Measurements from ENCODE around the gene HOXA13. TPM values are rescaled to one million over a fixed set of nuclear protein-coding genes. Genes with fewer than 3 reads are reported as not detected.

The HOXA13 gene
- total RNA-seq, 4 donors from 2014 or later, result not detected

DNA sequence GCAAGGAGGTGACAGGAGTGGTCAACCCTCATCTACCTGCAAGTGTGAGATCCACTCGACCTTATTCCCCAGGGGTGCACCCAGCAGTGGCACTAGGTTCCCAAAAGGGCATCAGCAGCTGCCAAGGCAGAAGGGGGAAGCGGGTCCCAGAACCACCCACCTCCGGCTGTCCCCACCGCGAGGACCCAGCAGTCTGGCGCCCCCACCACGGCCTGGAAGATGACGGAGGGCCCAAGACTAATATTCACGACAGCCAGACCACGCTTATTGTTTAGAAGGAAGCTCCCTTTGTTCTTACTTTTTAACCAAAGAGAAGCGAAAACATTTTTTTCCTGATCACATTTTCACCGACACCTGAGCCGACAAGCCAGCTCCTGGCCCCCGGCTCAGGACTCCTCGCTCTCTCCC, 39.1 kb upstream of the HOXA13 start:
- no peak for TF ChIP-seq POLR2A (IDR thresholded peaks at IDR 0.05)
- TF ChIP-seq, protein P1, sequence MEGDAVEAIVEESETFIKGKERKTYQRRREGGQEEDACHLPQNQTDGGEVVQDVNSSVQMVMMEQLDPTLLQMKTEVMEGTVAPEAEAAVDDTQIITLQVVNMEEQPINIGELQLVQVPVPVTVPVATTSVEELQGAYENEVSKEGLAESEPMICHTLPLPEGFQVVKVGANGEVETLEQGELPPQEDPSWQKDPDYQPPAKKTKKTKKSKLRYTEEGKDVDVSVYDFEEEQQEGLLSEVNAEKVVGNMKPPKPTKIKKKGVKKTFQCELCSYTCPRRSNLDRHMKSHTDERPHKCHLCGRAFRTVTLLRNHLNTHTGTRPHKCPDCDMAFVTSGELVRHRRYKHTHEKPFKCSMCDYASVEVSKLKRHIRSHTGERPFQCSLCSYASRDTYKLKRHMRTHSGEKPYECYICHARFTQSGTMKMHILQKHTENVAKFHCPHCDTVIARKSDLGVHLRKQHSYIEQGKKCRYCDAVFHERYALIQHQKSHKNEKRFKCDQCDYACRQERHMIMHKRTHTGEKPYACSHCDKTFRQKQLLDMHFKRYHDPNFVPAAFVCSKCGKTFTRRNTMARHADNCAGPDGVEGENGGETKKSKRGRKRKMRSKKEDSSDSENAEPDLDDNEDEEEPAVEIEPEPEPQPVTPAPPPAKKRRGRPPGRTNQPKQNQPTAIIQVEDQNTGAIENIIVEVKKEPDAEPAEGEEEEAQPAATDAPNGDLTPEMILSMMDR (IDR thresholded peaks at IDR 0.05), result no peak

DNA sequence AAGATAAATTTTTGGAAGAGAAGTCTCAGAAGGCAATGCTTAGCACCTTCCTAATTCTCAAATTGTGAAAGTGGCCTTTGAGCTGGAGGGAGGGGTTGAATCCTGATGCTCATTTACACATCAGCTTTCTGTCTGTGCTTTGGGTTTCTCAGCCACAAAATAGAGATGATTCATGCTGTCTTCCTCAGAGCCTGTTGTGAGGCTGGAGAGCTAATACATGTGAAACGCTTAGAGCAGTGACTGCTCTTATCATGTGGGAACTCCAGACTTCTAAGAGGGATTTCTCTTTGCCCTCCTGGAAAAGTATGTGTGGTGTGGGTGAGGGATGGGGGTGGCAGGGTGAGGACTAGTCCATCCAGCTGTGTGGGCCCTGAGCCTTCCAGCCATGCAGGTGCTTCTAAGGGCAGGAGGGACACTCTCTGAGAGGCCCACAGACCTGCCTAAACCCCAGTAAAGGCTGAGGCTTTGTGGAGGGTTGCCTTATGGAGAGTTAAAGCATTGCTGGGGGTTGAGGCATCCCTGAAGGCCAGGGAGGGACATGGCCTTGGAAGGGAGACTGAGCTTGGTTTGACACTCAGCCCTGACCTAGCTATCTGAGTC, 37.9 kb upstream of the HOXA13 start:
- H3K27me3 ChIP-seq, result peaks cover 4 to 63% of the 10 kb centered on the region in 2 donors
- H3K9me3 ChIP-seq, result no peaks in the 10 kb centered on the region
- no peaks in the 10 kb centered on the region for H3K36me3 ChIP-seq
- no peak overlapping the region for H3K27ac ChIP-seq
- H3K4me1 ChIP-seq, result peaks cover 0 to 30% (median 3%) of the 10 kb centered on the region in 4 donors
- no peak for DNase-seq
- no peak for TF ChIP-seq POLR2A (IDR thresholded peaks at IDR 0.05)
- TF ChIP-seq, protein P1 (IDR thresholded peaks at IDR 0.05), result no peak
- H3K4me3 ChIP-seq, result no peak overlapping the region

More for the DNA sequence above, 39.1 kb upstream of the HOXA13 start:
- H3K4me1 ChIP-seq, result peaks cover 0 to 42% (median 3%) of the 10 kb centered on the region in 4 donors
- DNase-seq, result no peak
- peaks cover 4 to 74% of the 10 kb centered on the region in 2 donors for H3K27me3 ChIP-seq
- no peaks in the 10 kb centered on the region for H3K36me3 ChIP-seq
- H3K9me3 ChIP-seq, result no peaks in the 10 kb centered on the region
- no peak overlapping the region for H3K27ac ChIP-seq
- peak overlapping the region in 1 of 4 donors; percentile 21 for H3K4me3 ChIP-seq

DNA sequence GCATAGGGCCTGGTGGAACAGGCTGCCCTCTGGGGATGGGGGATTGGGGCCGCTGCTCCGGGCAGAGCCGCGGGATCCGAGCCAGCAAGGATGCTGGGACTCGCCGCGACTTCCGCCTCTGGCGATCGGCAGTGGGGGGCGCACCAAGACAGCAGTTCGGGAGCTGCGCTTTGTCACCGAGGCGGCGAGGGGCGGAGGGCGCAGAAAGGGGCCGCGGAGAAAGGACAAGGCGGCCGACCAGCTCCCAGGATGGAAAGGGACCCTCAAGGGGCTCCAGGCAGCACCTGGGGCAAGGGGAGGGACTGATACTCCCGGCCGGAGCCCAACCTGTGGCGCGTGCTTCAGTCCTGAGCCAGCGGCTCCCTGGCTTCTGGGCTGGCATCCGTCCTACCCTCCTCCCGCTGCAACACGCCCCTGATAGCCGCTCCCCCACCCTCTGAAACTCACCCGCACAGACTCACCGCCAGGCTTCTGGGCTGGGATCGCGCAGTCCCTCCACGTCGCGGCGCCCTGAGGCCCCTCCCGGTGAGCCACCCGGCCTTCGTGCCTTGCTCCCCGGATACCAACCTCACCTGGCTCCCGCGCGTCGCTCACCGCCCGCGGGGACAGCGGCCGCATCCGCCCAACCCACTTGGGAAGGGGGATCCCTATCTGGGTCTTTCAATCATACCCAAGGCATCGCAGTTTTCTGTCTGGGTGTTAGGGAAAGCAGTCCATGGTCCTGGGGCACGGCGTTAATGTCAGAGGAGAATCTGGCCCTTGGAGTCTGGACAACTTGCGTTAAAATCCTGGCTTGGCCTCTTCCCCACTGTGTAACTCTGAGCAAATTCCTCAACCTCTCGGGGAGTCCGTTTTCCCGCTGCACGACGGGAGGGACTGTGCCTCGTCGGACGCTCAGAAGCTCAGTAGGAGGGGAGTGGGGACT, 35.8 kb upstream of the HOXA13 start:
- peak in 2 of 3 donors; percentile 59 to 74 for DNase-seq
- TF ChIP-seq POLR2A (IDR thresholded peaks at IDR 0.05), result no peak
- TF ChIP-seq, protein P1 (IDR thresholded peaks at IDR 0.05), result peak in 4 of 6 experiments; percentile 31 to 68 (median 53)
- peaks cover 4 to 41% of the 10 kb centered on the region in 2 donors for H3K27me3 ChIP-seq
- no peaks in the 10 kb centered on the region for H3K9me3 ChIP-seq
- H3K27ac ChIP-seq, result no peak overlapping the region
- peaks cover 0 to 23% (median 3%) of the 10 kb centered on the region in 4 donors for H3K4me1 ChIP-seq
- peak overlapping the region in 3 of 4 donors; percentile 30 to 55 (median 52) for H3K4me3 ChIP-seq
- H3K36me3 ChIP-seq, result no peaks in the 10 kb centered on the region

DNA sequence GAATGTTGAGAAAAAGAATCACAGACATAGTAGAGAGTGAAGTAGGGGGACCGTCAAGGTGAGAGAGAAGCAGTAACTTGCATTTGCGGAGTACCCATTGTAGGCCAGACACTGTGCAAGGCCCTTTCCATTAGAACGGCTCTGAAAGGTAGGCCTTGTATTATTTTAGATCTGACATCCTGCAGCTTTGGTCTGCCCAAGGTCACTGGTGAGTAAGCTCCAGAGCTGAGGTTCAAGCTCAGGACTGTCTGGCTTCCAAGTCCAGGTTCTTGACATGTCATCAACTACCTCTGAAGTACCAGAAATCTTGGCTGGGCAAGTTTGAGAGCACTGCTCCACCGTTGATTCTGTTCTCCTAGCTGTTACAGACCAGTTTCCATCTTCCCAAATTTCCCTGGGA, 29.6 kb upstream of the HOXA13 start:
- H3K27me3 ChIP-seq, result peaks cover 0 to 12% of the 10 kb centered on the region in 2 donors
- no peak overlapping the region for H3K4me3 ChIP-seq
- no peak overlapping the region for H3K27ac ChIP-seq
- TF ChIP-seq POLR2A (IDR thresholded peaks at IDR 0.05), result no peak
- TF ChIP-seq, protein P1 (IDR thresholded peaks at IDR 0.05), result no peak
- no peaks in the 10 kb centered on the region for H3K36me3 ChIP-seq
- no peak for DNase-seq
- no peaks in the 10 kb centered on the region for H3K4me1 ChIP-seq
- H3K9me3 ChIP-seq, result no peaks in the 10 kb centered on the region

DNA sequence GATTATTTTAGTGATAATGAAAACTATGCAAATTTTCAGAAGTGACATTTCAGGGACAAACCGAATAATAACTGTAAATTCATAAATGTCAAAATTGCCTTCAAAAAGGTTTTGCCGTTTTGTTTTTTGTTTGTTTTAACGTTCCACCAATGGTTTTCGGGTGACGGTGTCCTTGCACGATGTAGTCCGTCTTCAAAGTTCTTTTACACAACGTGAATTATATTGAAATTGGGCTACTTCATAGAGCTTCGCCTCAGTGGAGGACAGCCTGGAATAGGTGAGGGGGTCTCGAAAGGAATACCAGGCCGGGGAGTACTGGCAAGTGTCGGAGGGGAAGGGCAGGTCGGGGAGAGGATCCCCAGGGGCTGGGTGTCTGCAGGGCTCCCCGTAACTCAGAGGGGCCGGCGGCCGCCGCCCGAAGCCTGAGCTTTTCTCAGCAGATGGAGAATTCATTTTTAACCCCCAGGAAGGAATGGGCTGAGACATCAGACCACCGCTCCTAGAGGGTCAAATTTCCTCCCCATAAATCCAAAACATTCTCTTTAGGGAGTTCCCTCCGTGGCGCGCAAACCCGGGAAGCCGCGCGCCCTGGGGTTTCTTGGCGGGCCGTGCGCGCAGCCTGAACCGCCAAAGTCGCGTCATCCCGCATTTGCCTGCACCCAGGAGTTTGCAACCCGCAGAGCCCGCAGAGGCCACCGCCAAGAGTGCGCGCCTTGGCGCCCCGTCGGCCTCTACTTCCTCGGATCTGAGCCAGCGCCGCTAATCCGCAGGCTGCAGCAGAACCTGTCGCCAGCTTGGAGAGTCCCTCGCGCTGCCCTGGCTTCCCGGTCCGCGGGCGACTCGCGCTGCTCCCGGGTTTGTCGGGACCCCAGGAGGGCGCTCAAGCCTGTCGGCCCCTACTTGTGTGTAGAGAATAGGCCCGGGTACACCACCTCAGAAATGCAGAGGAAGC, 25.4 kb upstream of the HOXA13 start:
- Histone ChIP-seq H3K4me3 (no peak overlapping the region), H3K27ac (no peak overlapping the region), H3K27me3 (peaks cover 0 to 38% of the 10 kb centered on the region in 2 donors)

More for the DNA sequence above, 25.4 kb upstream of the HOXA13 start:
- peak in 1 of 3 donors; percentile 48 for DNase-seq
- Histone ChIP-seq H3K36me3 (no peaks in the 10 kb centered on the region), H3K4me1 (peaks cover 0 to 4% (median 0%) of the 10 kb centered on the region in 4 donors), H3K9me3 (no peaks in the 10 kb centered on the region)
- TF ChIP-seq, protein P1 (IDR thresholded peaks at IDR 0.05), result no peak
- no peak for TF ChIP-seq POLR2A (IDR thresholded peaks at IDR 0.05)

All from Peyer's patch (tissue), 4 donors.